ENCODE data around the gene UACA.

- no peak for TF ChIP-seq EZH2 (IDR thresholded peaks at IDR 0.05)
- TF ChIP-seq POLR2AphosphoS5 (IDR thresholded peaks at IDR 0.05; ENCODE audit: borderline replicate concordance, low read depth, low read length): no peak
- TF ChIP-seq FOXP2 (optimal IDR thresholded peaks at IDR 0.05; ENCODE audit: control extremely low read depth, extremely low read length, insufficient read depth): no peak
Measured at GRCh38 chr15:70617911-70618287, 145.5 kb downstream of the UACA start.

Data from SK-N-MC (cell line).